IPS-15b (cell line): ENCODE measurements around the gene GMIP.

Source experiments
- H3K27me3 ChIP-seq: one replicate; pipeline ENCODE4 v1.6.1; 2013; ENCODE audit warnings: low read length; ENCODE audit not compliant: control insufficient read depth, insufficient read depth
- H3K36me3 ChIP-seq: one replicate; pipeline ENCODE4 v1.6.1; 2013; ENCODE audit warnings: low read length; ENCODE audit not compliant: control insufficient read depth, insufficient read depth
- H3K4me1 ChIP-seq: one replicate; pipeline ENCODE4 v1.6.1; 2013; ENCODE audit warnings: mild to moderate bottlenecking, low read length; ENCODE audit not compliant: control insufficient read depth, insufficient read depth
- H3K4me3 ChIP-seq: one replicate; pipeline ENCODE4 v1.5.1; 2013; ENCODE audit warnings: low read depth, low read length
- H3K9ac ChIP-seq: one replicate; pipeline ENCODE4 v1.6.1; 2013; ENCODE audit warnings: low read depth, mild to moderate bottlenecking, low read length
- H3K9me3 ChIP-seq: one replicate; pipeline ENCODE4 v1.6.1; 2013; ENCODE audit warnings: mild to moderate bottlenecking, low read length; ENCODE audit not compliant: control insufficient read depth, insufficient read depth

Gene GMIP

DNA sequence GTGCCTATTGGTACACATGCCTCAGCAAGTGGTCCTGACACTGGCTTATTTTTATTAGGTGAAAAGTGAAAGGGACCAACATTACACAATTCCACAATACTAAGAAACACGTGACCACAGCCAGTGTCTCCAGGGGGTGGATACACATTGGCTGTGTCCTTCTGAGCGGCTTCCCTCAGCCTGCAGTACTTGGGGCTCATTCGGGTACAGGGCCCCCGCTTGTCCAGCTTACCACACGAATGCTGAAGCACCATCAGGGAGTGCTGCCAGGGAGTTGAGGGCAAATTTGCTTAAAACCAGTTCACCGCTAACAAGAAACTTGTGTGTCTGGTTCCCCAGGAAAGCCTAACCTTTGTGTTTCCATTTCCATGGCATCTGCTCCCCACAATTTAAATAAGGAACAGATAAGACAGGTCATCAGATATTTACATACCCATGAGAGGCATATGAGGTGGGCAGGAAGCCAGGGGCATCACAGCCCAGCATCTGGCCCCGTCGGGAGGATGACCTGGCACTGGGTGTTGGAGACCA is 48.2 kb downstream of the GMIP start:
- no peak overlapping the region for H3K9ac ChIP-seq
- no peaks in the 10 kb centered on the region for H3K9me3 ChIP-seq
- peaks cover 11% of the 10 kb centered on the region for H3K4me1 ChIP-seq
- no peak overlapping the region for H3K4me3 ChIP-seq
- no peaks in the 10 kb centered on the region for H3K27me3 ChIP-seq
- H3K36me3 ChIP-seq: no peaks in the 10 kb centered on the region

DNA sequence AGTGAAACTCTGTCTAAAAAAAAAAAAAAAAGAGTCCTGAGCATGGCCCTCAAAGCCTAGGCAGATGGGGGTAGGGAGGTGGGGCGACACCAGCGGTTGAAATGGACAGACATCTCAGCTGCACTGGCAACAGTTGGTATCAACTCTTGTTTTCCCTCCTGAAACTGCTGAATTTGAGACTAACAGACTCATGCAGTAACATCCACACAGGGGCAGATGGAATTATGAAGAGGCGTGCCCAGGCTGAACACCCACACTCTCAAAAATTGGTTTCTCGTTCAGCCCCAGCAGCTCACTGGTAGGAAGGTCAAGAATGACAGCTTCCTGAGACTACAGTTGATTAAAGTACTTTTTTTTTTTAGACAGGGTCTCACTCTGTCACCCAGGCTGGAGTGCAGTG is 49.1 kb downstream of the GMIP start:
- Histone ChIP-seq H3K4me3 (no peak overlapping the region), H3K36me3 (no peaks in the 10 kb centered on the region), H3K9me3 (no peaks in the 10 kb centered on the region), H3K4me1 (peaks cover 11% of the 10 kb centered on the region), H3K27me3 (no peaks in the 10 kb centered on the region), H3K9ac (no peak overlapping the region)

DNA sequence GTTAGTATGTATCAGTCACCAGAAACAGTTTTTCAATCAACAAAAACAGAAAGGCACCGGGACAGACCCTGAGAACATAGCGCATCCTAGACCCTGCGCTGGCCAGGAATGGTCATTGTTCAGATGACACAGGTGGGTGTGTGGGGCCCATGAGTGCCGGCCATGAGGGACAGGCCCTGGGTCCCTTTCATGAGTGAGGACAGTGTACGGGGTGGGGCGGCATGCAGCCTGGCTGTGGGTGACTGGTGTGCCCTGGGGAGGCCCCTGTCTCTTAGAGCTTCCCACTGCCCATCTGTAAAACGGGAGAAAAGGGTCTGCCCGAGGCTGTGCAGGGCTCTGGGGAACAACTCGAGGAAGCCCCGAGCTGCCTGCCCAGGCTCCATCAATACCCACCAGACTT is 50.8 kb downstream of the GMIP start:
- no peaks in the 10 kb centered on the region for H3K27me3 ChIP-seq
- no peaks in the 10 kb centered on the region for H3K9me3 ChIP-seq
- no peak overlapping the region for H3K4me3 ChIP-seq
- H3K4me1 ChIP-seq: peaks cover 11% of the 10 kb centered on the region
- no peaks in the 10 kb centered on the region for H3K36me3 ChIP-seq
- no peak overlapping the region for H3K9ac ChIP-seq

DNA sequence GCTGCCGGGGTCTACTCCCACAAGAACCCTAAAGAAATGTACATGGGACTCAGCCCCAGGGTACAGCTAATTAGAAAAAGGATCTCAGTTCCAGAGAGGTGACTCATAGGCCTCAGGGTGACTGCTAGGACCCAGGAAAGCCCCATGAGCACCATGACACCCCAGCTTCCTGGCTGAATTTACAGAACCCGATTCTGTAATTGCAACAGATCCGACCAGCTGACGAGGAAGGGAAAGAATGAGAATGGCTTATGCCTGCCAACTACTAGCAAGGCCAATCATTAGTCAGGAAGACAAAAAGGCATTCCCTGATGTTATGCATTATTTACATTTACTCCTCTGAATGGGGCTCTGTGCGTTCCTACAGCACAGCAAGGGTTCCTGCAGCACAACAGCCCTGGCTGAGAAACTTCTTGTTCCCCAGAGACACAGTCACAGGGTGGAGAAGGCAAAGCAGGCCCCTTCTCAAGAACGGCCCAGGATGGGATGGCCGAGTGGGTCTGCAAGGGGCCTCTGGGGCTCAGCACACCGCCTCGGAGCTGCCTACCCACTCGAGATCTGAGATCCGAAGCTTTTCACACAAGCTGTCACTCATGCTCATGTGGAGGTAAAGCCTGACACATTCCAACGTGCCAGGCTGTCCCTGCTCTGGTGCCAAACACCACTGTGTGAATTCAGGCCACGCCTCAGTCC is 52.2 kb downstream of the GMIP start:
- peaks cover 11% of the 10 kb centered on the region for H3K4me1 ChIP-seq
- H3K4me3 ChIP-seq: no peak overlapping the region
- no peaks in the 10 kb centered on the region for H3K36me3 ChIP-seq
- no peak overlapping the region for H3K9ac ChIP-seq
- H3K27me3 ChIP-seq: no peaks in the 10 kb centered on the region
- no peaks in the 10 kb centered on the region for H3K9me3 ChIP-seq

- H3K4me1 ChIP-seq: peaks cover 11% of the 10 kb centered on the region
- H3K9ac ChIP-seq: no peak overlapping the region
- H3K4me3 ChIP-seq: no peak overlapping the region
- no peaks in the 10 kb centered on the region for H3K27me3 ChIP-seq
- no peaks in the 10 kb centered on the region for H3K9me3 ChIP-seq
- no peaks in the 10 kb centered on the region for H3K36me3 ChIP-seq
Measured at GRCh38 chr19:19588546-19588945, 54.9 kb downstream of the GMIP start.

- no peak overlapping the region for H3K9ac ChIP-seq
- H3K4me1 ChIP-seq: peaks cover 11% of the 10 kb centered on the region
- H3K36me3 ChIP-seq: no peaks in the 10 kb centered on the region
- no peaks in the 10 kb centered on the region for H3K9me3 ChIP-seq
- no peaks in the 10 kb centered on the region for H3K27me3 ChIP-seq
- no peak overlapping the region for H3K4me3 ChIP-seq
Measured at GRCh38 chr19:19587771-19588170, 55.7 kb downstream of the GMIP start.

DNA sequence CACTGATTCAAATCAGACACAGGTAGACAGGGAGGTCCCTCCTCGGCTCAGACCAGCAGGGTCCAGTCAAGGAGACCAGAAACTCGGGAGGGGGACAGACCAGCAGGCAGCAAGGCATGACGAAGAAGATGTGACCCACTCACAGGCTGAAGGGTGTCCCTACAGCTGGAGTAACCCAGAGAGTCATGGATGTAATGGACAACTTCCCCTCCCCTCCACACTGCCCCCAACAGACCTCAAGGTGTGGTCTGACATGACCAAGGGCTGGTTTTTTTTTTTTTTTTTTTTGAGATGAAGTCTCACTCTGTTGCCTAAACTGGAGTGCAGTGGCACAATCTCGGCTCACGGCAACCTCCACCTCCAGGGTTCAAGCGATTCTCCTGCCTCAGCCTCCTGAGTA is 59.1 kb downstream of the GMIP start:
- no peak overlapping the region for H3K4me3 ChIP-seq
- no peaks in the 10 kb centered on the region for H3K27me3 ChIP-seq
- H3K9me3 ChIP-seq: no peaks in the 10 kb centered on the region
- no peak overlapping the region for H3K9ac ChIP-seq
- peaks cover 3% of the 10 kb centered on the region for H3K36me3 ChIP-seq
- no peaks in the 10 kb centered on the region for H3K4me1 ChIP-seq

DNA sequence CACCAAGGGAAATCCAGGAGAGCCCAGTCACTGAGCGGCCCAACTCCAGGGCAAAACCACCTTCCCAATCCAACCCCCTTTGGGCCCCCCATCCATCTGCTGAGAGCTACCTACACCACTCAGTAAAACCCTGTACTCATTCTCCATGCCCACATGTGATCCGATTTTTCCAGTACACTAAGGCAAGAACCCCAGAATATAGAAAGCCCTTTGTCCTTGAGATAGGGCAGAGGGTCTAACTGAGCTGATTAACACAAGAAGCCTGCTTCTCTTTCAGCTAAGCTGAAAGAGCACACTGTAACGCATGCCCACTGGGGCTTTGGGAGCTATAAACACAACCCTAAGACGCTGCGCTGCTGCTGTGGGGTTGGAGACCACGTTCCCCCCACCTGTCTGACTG is 61.0 kb downstream of the GMIP start:
- H3K36me3 ChIP-seq: peaks cover 3% of the 10 kb centered on the region
- no peaks in the 10 kb centered on the region for H3K27me3 ChIP-seq
- H3K4me3 ChIP-seq: no peak overlapping the region
- no peak overlapping the region for H3K9ac ChIP-seq
- H3K4me1 ChIP-seq: no peaks in the 10 kb centered on the region
- H3K9me3 ChIP-seq: no peaks in the 10 kb centered on the region

DNA sequence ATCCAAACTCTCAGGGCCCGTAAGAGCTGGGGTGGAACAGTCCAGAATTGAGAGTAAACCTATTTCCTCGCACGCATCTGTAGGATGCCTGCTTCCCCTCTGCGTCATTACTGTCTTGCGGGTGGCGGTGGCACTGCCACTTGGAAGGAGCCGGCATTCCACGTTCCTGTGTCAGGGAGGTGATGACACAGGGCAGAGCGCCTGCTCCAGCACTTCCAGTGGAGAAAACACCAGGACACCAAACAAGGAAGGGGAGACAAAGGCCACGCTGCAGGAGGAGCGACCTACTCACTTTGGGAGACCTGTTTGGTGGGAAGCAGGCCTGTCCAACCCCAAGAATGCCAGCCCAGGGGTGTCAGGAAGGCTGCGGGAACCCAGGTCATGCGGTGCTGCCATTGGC is 62.1 kb downstream of the GMIP start:
- Histone ChIP-seq H3K27me3 (no peaks in the 10 kb centered on the region), H3K4me3 (no peak overlapping the region), H3K9me3 (no peaks in the 10 kb centered on the region), H3K36me3 (peaks cover 3% of the 10 kb centered on the region), H3K4me1 (no peaks in the 10 kb centered on the region), H3K9ac (no peak overlapping the region)

- no peaks in the 10 kb centered on the region for H3K9me3 ChIP-seq
- H3K4me1 ChIP-seq: peaks cover 2% of the 10 kb centered on the region
- no peak overlapping the region for H3K4me3 ChIP-seq
- peaks cover 3% of the 10 kb centered on the region for H3K36me3 ChIP-seq
- H3K27me3 ChIP-seq: no peaks in the 10 kb centered on the region
- H3K9ac ChIP-seq: no peak overlapping the region
Measured at GRCh38 chr19:19580418-19580817, 63.0 kb downstream of the GMIP start.

- Histone ChIP-seq H3K9me3 (no peaks in the 10 kb centered on the region), H3K9ac (peak overlapping the region; percentile 16), H3K4me3 (no peak overlapping the region), H3K36me3 (peaks cover 3% of the 10 kb centered on the region), H3K27me3 (no peaks in the 10 kb centered on the region), H3K4me1 (peaks cover 4% of the 10 kb centered on the region)
Measured at GRCh38 chr19:19579533-19580361, 63.7 kb downstream of the GMIP start.
